K562 (cell line): Measurements from ENCODE around the gene MYPN.

Experiments used
- CTCF ChIP-seq, 3 experiments: IDR thresholded peaks in 2 of 3; conservative IDR thresholded peaks in 1 of 3; 2 replicates each; pipeline ENCODE4 v1.5.1; 2011 to 2012; ENCODE audit warnings: low read length in 3 of 3, mild to moderate bottlenecking in 3 of 3, control low read depth in 2 of 3, improper control_type of control experiment in 1 of 3, inconsistent platforms in 1 of 3, low read depth in 1 of 3, mixed read lengths in 1 of 3, moderate library complexity in 1 of 3; ENCODE audit not compliant: insufficient read depth in 2 of 3
- DPF2 ChIP-seq: fragments of 450-650 bp; IDR thresholded peaks from 2 replicates; pipeline ENCODE4 v1.6.1; 2016
- HNRNPH1 ChIP-seq: fragments of 200-400 bp; formaldehyde crosslinking; optimal IDR thresholded peaks from 2 replicates; pipeline ENCODE3; 2017; ENCODE audit warnings: low read depth, mild to moderate bottlenecking, low read length, moderate library complexity
- NR1H2 ChIP-seq: sonication (generic); formaldehyde crosslinking; IDR thresholded peaks from 2 replicates; pipeline ENCODE4 v1.4.0; 2020; ENCODE audit warnings: mild to moderate bottlenecking, missing genetic modification reagents
- RCOR1 ChIP-seq, 2 experiments: IDR thresholded peaks; 2 replicates each; pipeline ENCODE4 v1.6.1; 2012; ENCODE audit warnings: low read depth in 2 of 2, low read length in 2 of 2, borderline replicate concordance in 1 of 2, improper control_type of control experiment in 1 of 2
- SREBF1 ChIP-seq: fragments of 150-350 bp; IDR thresholded peaks from 2 replicates; pipeline ENCODE4 v1.6.1; 2014; ENCODE audit warnings: antibody characterized with exemption, low read depth, low read length, borderline replicate concordance
- U2AF1 ChIP-seq: fragments of 200-400 bp; formaldehyde crosslinking; optimal IDR thresholded peaks from 2 replicates; pipeline ENCODE3; 2017; ENCODE audit warnings: mild to moderate bottlenecking, low read depth, low read length, moderate library complexity
- ZBTB7A ChIP-seq: IDR thresholded peaks from 2 replicates; pipeline ENCODE4 v1.6.1; 2011; ENCODE audit warnings: low read depth, mild to moderate bottlenecking, low read length, moderate library complexity, borderline replicate concordance; ENCODE audit not compliant: control insufficient read depth
- ZMIZ1 ChIP-seq, 2 experiments: fragments of 150-350 bp in 1 of 2; IDR thresholded peaks; 2 replicates each; pipeline ENCODE4 v1.6.1; 2012 to 2016; ENCODE audit warnings: low read depth in 2 of 2, low read length in 2 of 2, mild to moderate bottlenecking in 1 of 2, moderate library complexity in 1 of 2
- ZNF212 ChIP-seq: fragments of 450-650 bp; formaldehyde crosslinking; IDR thresholded peaks from 2 replicates; pipeline ENCODE4 v1.4.0; 2020; ENCODE audit warnings: mild to moderate bottlenecking
- ZNF24 ChIP-seq: fragments of 450-650 bp; IDR thresholded peaks from 2 replicates; pipeline ENCODE4 v1.6.1; 2016
- ZNF695 ChIP-seq: fragments of 450-650 bp; formaldehyde crosslinking; IDR thresholded peaks from 2 replicates; pipeline ENCODE4 v1.4.0; 2020; ENCODE audit warnings: mild to moderate bottlenecking, moderate library complexity

GRCh38 chr10:68146133-68146532, 36.8 kb downstream of the MYPN start:
- no peak for TF ChIP-seq ZNF24
- TF ChIP-seq ZNF695 (CRISPR knock-in tag) = no peak
- no peak for TF ChIP-seq DPF2
- no peak for TF ChIP-seq CTCF (IDR thresholded peaks at IDR 0.05 in 2 of 3, conservative IDR thresholded peaks at IDR 0.05 in 1 of 3; ENCODE audit: insufficient read depth in 2 of 3, low read depth in 1 of 3, low read length in 3 of 3)
- no peak for TF ChIP-seq ZNF212 (CRISPR knock-in tag)
- TF ChIP-seq HNRNPH1 = no peak
- TF ChIP-seq ZMIZ1 (IDR thresholded peaks at IDR 0.05; ENCODE audit: low read depth in 2 of 2, low read length in 2 of 2) = no peak
- no peak for TF ChIP-seq ZBTB7A
- TF ChIP-seq SREBF1 = no peak
- TF ChIP-seq NR1H2 (CRISPR knock-in tag) = no peak
- no peak for TF ChIP-seq RCOR1 (IDR thresholded peaks at IDR 0.05; ENCODE audit: borderline replicate concordance in 1 of 2, low read depth in 2 of 2, low read length in 2 of 2)
- no peak for TF ChIP-seq U2AF1
